NB4 (cell line): Measurements from ENCODE around the gene PKIG.

Experiments used
- DNase-seq: peaks from one replicate; pipeline ENCODE4 v3.0.0; 2010; ENCODE audit warnings: low read depth
- H3K4me3 ChIP-seq: one replicate; pipeline ENCODE4 v1.5.1; 2011; ENCODE audit warnings: mild to moderate bottlenecking, low read depth, low read length, moderate library complexity
- MYC ChIP-seq: IDR thresholded peaks from 2 replicates; pipeline ENCODE4 v1.6.1; 2011; ENCODE audit warnings: low read depth, low read length
- POLR2A ChIP-seq: IDR thresholded peaks from 2 replicates; pipeline ENCODE4 v1.6.1; 2011; ENCODE audit warnings: mild to moderate bottlenecking; ENCODE audit not compliant: insufficient read length; ENCODE audit errors: extremely low read depth
- TF ChIP-seq, protein P1 (sequence below): IDR thresholded peaks from one replicate; pipeline ENCODE4 v1.5.1; 2012; ENCODE audit warnings: low read depth, low read length
- TF ChIP-seq, protein P2 (sequence below): IDR thresholded peaks from 2 replicates; pipeline ENCODE4 v1.6.1; 2011; ENCODE audit warnings: low read depth, low read length

The PKIG gene

DNA sequence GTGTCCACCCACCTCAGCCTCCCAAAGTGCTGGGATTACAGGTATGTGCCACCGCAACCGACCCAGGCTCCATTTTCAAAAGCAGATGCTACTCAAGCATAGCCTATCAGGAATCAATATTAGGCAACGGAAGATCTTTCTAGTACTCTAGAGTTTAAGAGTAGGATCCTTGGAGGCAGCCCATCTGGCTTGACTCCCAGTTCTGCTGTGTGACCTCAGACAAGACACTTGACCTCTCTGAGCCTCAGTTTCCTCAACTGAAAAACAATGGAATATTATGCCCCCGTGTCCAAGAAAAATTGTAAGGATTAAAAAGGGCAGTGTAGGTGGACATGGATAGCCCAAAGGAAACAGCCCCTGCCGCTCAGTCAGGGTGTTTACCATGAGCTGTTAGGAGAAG is 54.7 kb downstream of the PKIG start:
- H3K4me3 ChIP-seq, result no peak overlapping the region
- DNase-seq, result no peak
- TF ChIP-seq POLR2A, result no peak
- TF ChIP-seq, protein P1, sequence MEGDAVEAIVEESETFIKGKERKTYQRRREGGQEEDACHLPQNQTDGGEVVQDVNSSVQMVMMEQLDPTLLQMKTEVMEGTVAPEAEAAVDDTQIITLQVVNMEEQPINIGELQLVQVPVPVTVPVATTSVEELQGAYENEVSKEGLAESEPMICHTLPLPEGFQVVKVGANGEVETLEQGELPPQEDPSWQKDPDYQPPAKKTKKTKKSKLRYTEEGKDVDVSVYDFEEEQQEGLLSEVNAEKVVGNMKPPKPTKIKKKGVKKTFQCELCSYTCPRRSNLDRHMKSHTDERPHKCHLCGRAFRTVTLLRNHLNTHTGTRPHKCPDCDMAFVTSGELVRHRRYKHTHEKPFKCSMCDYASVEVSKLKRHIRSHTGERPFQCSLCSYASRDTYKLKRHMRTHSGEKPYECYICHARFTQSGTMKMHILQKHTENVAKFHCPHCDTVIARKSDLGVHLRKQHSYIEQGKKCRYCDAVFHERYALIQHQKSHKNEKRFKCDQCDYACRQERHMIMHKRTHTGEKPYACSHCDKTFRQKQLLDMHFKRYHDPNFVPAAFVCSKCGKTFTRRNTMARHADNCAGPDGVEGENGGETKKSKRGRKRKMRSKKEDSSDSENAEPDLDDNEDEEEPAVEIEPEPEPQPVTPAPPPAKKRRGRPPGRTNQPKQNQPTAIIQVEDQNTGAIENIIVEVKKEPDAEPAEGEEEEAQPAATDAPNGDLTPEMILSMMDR, result no peak
- no peak for TF ChIP-seq MYC
- TF ChIP-seq, protein P2, sequence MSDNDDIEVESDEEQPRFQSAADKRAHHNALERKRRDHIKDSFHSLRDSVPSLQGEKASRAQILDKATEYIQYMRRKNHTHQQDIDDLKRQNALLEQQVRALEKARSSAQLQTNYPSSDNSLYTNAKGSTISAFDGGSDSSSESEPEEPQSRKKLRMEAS, result no peak

DNA sequence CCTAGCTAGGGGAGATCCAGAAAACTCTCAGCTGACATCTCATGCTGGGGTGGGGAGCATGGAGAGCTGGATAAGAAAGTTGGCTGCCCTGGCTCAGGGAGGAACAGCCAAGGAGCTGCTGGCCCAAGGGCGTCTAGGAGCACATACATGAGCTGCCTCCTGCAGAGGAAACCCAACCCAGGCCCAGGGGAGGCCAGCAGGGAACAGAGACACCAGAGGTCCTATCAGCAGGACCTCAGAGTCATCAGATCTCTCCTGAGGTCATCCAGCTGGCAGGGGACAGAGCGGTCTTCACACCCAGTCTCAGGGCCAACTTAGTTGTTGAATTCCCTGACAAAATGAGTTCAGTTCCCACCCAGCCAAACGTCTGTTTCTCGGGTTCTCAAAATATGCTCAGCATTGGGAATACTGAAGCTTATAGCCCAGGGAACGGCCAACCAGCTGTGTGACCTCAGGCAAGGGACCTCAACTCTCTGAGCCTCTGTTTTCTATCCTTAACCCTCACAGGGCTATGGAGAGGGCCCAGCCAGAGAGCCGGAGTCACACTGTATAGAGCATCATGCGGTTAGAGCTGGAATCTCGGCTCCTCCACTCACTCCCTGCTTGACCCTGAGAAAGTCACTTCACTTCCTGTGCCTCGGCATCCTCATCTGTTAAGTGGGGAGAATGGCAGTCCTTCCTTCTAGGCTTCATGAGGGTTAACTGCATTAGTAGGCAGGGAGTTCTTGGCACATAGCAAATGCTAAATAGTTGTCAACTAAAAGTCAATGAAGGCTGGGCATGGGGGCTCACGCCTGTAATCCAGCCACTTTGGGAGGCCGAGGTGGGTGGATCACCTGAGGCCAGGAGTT is 55.4 kb downstream of the PKIG start:
- TF ChIP-seq MYC (no peak), POLR2A (no peak)
- TF ChIP-seq, protein P1, result no peak
- TF ChIP-seq, protein P2, result no peak
- no peak for DNase-seq
- H3K4me3 ChIP-seq, result no peak overlapping the region

DNA sequence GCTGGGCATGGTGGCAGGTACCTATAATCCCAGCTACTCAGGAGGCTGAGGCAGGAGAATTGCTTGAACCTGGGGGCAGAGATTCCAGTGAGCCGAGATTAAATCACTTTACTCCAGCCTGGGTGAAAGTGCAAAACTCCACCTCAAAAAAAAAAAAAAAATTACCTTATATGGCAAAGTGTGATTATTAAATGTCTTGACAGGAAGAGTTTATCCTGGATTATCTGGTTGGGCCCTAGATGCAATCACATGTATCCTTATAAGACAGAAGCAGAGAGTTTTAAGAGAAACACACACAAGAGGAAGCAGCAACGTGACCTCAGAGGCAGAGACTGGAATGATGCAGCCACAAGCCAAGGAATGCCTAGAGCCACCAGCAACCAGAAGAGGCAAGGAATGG is 58.1 kb downstream of the PKIG start:
- H3K4me3 ChIP-seq, result no peak overlapping the region
- DNase-seq, result no peak
- TF ChIP-seq, protein P2, result no peak
- TF ChIP-seq POLR2A, result no peak
- no peak for TF ChIP-seq MYC

DNA sequence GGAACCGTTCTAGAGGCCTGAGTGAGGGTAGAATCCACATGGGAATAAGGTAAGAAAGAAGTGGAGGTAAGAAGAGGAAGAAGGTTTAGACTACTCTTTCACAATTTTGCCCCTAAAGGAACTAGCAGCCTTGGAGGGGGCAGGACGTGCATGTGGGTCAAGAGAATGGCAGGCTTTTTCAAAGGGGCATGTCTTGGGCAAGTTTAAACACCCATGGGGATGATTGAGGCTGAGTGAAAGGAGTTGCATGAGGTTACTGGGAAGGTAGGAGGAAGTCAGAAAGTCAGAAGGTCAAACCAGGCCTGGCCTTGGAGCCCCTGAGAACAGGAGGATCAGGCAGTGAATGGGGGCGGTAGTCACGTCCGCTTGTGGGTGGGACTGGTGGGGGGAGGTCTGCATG is 58.9 kb downstream of the PKIG start:
- DNase-seq, result peak; percentile 86
- H3K4me3 ChIP-seq, result no peak overlapping the region
- TF ChIP-seq, protein P1, result no peak
- TF ChIP-seq MYC, result no peak
- TF ChIP-seq POLR2A, result no peak
- TF ChIP-seq, protein P2, result no peak

DNA sequence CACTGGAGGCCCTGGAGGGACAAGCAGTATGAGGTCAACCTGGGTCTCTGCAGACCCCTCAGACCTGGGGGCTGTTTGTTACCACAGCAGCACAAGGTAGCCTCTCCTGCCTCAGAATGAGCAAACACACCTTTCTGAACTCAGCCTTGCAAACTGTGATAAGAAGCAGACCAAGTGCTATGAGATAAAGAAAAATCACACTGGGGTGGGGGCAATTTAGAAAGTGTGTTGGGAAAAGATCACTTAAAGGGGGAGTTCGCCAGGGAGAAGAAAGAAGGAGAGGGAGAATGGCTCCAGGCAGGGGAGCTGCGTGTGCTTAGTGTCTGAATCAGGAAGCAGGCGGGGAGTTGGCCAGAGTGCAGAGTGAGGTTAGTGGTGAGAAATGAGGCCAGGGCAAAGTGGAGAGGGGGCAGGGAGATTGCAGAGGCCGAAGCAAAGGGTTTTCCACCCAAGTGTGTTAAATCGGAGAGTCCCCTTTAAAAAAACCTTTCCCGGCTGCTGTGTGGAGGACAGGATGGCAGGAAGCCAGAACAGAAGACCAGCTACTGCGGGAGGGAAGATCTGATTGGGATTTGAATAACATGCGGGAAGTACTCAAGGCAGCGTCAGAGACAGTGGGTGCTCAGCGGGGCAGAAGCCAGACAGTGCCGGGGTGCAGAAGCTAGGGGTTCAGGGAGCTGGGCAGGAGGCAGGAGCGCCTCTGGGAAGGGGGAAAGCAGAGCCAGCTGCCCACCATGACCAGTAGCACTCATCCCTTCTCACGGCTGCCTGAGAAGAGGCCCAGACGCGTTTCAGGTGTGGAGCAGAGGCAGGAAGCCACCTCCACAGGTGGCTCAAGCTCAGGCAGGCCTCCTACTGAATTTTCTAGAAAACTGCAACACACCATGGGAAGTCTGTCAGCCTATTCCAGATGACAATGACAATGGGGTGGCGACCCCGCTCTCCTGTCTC is 60.1 kb downstream of the PKIG start:
- DNase-seq, result peak; percentile 78
- H3K4me3 ChIP-seq, result no peak overlapping the region
- TF ChIP-seq POLR2A, result no peak
- TF ChIP-seq, protein P2, result no peak
- no peak for TF ChIP-seq MYC
- TF ChIP-seq, protein P1, result no peak

DNA sequence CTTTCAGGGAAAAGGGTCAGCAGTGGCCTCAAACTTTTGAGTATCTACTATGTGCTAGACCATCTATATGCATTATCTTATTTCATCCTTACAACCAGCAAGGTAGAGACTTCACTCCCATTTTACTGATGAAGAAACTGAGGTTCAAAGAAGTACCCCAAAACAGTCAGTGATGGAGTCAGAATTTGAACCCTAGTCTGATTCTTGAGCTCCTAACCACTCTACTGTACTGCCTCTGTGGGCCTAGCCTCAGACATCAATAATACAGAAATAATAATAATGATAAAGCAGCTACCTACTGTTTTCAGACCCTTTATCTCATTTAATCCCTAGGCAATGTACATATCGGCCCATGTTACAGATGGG is 60.8 kb downstream of the PKIG start:
- TF ChIP-seq POLR2A, result no peak
- TF ChIP-seq, protein P1, result no peak
- TF ChIP-seq MYC, result no peak
- TF ChIP-seq, protein P2, result no peak
- DNase-seq, result no peak
- H3K4me3 ChIP-seq, result no peak overlapping the region
